Raji (cell line): Measurements from ENCODE around the gene FBXO48.
A peak's percentile ranks its signal among the peaks of the same experiment; 100 is the strongest.

Source experiments
- POLR2A ChIP-seq: IDR thresholded peaks from 2 replicates; pipeline ENCODE4 v1.6.1; 2011; ENCODE audit warnings: low read depth, low read length, control low read depth; ENCODE audit not compliant: insufficient read depth

The FBXO48 gene

DNA sequence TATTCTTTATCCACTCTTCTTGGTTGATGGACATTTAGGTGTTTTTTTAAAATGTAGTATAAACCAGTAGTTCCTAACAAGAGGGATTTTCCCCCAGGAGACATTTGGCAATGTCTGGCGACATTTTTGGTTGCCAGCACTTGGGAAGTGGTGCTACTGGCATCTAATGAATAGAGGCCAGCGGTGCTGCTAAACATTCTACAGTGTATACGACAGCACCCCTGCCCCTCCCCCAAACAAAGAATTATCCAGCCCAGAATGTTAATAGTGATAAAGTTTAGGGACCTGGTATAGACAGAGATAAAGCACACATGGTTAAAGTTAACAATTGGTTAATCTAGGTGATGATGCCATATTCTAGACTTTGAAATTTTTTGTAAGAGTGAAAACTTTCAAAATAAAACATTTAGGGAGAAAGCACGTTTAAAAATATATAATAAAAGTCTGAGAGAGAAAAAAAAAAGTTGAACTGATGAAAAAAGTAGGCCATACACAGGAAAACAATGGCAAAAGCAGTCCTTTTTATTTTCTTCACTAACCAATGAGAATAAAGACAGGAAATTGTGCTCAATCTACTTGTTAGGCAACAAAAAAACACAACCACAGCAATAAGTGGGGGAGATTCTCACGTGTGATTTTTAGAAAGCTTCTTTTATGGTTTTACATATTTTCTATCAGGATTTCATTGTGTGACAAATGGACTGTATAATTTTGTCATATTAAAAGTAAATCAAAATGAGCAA lies 14.8 kb downstream of the FBXO48 start:
- TF ChIP-seq POLR2A: no peak

DNA sequence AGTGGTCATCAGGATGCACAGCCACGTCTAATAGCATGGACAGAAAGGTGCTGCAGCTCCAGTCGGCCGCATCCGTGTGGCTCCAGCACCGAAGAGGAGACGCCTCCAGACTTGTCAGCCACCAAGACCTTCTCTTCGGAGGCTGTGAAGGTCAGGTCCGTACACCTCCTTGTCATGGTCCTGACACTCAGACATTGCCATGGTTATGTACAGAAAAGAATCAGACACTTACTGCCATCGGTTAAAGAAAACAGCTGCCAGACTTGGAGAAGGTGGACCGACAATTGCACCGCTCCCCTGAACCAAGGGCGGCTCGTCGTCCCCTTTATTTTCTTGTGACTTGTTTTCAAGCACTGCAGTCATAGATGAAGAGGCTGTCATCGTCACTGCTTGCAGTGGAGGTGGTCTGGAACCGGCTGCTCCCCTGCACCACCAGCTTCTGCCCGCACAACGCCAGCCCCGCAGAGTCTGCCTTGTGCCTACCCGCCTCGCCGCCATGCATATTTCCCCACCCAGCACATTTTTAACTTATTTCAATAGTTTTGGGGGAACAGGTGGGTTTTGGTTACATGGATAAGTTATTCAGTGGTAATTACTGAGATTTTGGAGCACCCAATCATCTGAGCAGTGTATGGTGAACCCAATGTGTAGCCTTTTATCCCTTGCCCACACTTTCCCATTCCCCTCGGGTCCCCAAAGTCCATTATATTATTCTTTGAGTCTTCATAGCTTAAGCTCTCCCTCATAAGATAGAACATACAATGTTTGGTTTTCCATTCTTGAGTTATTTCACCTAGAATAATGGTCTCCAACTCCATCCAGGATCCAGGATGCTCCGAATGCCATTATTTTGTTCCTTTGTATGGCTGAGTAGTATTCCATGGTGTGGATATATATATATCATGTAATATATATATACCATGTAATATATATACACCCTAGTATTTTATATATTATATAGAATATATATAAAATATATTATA lies 18.1 kb downstream of the FBXO48 start:
- no peak for TF ChIP-seq POLR2A

DNA sequence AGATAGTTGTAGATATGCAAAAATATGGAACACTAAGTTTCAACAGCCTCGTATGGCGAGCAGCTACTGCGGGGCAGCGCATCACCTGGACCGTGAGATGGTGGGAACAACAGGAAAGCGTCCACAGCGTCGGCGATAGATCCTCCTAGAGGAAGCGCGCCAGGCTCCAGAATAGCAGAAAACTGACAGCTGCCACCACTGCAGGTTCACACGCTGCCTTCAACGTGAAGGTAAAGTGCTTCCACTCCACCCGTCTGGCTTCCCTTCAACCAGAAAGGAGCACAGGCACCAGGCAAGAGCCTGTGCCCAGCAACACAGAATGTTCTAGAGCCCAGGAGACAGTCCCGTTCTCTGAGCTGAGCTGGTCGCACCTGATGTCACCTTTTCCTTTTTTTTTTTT lies 20.0 kb downstream of the FBXO48 start:
- no peak for TF ChIP-seq POLR2A

DNA sequence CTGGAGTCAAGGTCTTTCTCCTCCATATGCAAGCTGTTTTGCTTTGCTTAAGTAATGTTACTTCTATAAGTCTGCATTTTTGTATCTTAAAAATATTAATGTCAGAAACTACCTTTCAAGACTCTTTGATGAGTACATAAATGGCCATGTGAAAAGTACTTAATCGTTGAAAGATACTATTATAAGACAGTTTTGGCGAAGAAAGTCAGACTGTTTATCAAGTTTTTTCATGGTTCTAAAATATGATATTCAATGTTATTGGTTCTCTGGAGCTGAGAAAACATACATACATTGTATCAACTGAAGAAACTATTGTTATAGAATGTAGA lies 25.1 kb downstream of the FBXO48 start:
- TF ChIP-seq POLR2A: no peak

- 0 out of 2 replicates have a peak, but pooled peaks have one; percentile 38 for TF ChIP-seq POLR2A
Measured at GRCh38 chr2:68441179-68441993, 25.7 kb downstream of the FBXO48 start.

GRCh38 chr2:68438455-68439303 lies 28.4 kb downstream of the FBXO48 start:
- TF ChIP-seq POLR2A: peak; percentile 87

DNA sequence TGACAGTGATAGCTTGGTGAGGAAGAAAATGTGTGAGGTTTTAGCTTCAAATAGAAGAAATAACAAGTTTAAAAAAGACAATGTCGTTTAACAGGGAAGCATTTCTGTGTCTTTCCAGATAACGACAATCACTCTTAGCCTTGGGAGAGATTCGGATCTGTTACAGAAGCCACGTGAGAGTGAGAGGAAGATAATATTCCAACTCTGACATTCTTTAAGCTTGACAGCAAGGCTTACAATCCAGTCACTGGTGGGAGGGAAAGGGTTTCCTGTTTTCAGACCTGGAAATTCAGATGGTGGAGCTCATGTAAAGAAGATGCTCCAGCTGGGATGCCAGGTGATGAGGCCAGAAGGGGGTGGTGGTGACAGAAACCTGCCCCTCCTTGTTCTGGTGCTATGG lies 30.8 kb downstream of the FBXO48 start:
- TF ChIP-seq POLR2A: no peak

- TF ChIP-seq POLR2A: no peak
Measured at GRCh38 chr2:68435615-68436014, 31.5 kb downstream of the FBXO48 start.

- TF ChIP-seq POLR2A: no peak
Measured at GRCh38 chr2:68434981-68435380, 32.1 kb downstream of the FBXO48 start.

DNA sequence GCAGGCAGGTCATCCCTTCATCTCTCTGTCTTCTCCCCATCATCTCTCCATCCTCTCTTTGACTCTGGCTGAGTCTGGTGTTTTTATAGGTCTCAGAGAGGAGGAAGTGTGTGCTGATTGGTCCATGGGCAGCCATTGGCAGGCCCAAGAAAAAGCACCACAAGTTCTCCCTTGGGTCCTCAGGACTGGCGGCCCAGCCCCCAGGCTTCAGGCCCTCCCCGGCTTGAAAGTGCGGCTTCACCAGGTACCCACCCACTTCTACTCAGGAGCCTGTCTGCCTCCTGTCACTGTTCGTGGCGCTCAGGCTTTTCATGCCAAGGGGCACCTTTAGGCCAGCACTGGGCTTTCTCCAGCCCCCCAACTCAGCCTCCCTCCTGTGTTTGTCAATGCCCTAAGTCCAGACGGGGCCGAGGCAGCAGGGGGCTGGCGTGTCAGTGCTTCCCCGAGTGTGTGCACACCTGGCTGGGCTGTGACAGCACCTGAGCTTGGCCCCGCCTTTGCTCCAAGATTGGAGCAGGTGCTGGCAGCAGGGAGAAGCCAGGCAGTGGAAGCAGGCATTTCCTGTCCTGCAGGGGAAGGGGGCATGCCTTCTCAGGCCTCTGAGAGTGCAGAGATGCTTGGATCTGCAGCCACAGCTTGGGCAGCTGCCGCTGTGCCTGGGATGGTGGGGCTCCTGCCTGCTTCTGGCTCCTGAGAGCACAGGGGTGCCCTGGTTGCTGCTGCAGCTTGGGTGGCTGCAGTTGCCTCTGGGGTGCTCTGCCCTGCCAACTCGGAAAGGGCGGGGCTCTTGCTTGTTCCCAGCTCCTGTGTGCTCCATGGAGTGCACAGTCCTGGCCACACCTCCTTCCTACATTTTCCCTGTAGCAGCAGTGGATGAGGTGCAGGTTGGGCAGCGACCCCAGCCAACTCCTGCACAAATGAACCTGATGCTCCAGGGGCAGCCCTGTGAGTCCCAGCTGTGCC lies 34.1 kb downstream of the FBXO48 start:
- TF ChIP-seq POLR2A: no peak

- no peak for TF ChIP-seq POLR2A
Measured at GRCh38 chr2:68431316-68431972, 35.6 kb downstream of the FBXO48 start.

GRCh38 chr2:68429311-68429826 lies 37.7 kb downstream of the FBXO48 start:
- TF ChIP-seq POLR2A: no peak
